ENCODE data around the gene SLC39A9.
A peak's percentile ranks its signal among the peaks of the same experiment; 100 is the strongest.

SLC39A9 gene

DNA sequence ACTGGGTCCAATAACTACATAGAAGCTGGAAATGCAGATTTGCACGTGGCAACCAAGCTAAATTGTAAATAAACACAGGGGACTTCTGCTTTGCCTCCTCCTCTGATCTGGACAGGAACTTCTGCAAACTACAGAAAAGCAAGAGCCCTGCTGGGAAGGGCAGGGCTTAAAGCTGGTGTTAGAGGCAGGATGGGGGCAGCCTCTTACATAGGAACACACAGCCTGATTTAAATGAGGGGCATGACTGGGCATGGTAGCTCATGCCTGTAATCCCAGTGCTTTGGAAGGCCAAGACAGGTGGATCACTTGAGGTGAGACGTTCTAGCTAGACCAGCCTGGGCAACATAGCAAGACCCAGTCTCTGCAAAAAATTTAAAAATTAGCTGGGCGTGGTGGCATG, 47.1 kb upstream of the SLC39A9 start:
- no peak overlapping the region for H3K4me3 ChIP-seq (ENCODE audit: low read depth, low read length)
- TF ChIP-seq GLIS2 (tag by site-specific recombination; IDR thresholded peaks at IDR 0.05) = no peak
- no peak for TF ChIP-seq ZNF132 (tag by site-specific recombination; IDR thresholded peaks at IDR 0.05; ENCODE audit: borderline replicate concordance)
- TF ChIP-seq, protein P1, sequence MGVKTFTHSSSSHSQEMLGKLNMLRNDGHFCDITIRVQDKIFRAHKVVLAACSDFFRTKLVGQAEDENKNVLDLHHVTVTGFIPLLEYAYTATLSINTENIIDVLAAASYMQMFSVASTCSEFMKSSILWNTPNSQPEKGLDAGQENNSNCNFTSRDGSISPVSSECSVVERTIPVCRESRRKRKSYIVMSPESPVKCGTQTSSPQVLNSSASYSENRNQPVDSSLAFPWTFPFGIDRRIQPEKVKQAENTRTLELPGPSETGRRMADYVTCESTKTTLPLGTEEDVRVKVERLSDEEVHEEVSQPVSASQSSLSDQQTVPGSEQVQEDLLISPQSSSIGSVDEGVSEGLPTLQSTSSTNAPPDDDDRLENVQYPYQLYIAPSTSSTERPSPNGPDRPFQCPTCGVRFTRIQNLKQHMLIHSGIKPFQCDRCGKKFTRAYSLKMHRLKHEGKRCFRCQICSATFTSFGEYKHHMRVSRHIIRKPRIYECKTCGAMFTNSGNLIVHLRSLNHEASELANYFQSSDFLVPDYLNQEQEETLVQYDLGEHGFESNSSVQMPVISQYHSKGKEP (tag by site-specific recombination; IDR thresholded peaks at IDR 0.05) = no peak
- TF ChIP-seq ZNF561 (tag by site-specific recombination; IDR thresholded peaks at IDR 0.05; ENCODE audit: borderline replicate concordance) = no peak
- TF ChIP-seq ZNF121 (tag by site-specific recombination; IDR thresholded peaks at IDR 0.05) = peak; percentile 50; the same call in 1 of the 2 replicates
- no peak for TF ChIP-seq ZNF791 (tag by site-specific recombination; IDR thresholded peaks at IDR 0.05)
- no peak for TF ChIP-seq HOXC10 (CRISPR knock-in tag; IDR thresholded peaks at IDR 0.05)
- H3K4me1 ChIP-seq (ENCODE audit: control insufficient read depth, insufficient read depth, low read length) = no peaks in the 10 kb centered on the region
- H3K27ac ChIP-seq (ENCODE audit: extremely low read depth, low read depth, low read length) = no peak overlapping the region
- CTCF ChIA-PET = interaction anchor here (1.1 to 1.2 kb wide), 2 partner anchors 108 to 124 kb away, joined by 3 to 4 read pairs; no protein-coding TSS in a partner anchor
- peaks cover 0 to 9% of the 10 kb centered on the region in 2 experiments; a peak in 1 of 3 replicates for H3K36me3 ChIP-seq (ENCODE audit: control insufficient read depth in 2 of 2, insufficient read depth in 1 of 2, low read length in 2 of 2)
- H3K9me3 ChIP-seq (ENCODE audit: control insufficient read depth, insufficient read depth, low read depth, low read length) = no peaks in the 10 kb centered on the region
- POLR2A ChIA-PET = no interaction called here

DNA sequence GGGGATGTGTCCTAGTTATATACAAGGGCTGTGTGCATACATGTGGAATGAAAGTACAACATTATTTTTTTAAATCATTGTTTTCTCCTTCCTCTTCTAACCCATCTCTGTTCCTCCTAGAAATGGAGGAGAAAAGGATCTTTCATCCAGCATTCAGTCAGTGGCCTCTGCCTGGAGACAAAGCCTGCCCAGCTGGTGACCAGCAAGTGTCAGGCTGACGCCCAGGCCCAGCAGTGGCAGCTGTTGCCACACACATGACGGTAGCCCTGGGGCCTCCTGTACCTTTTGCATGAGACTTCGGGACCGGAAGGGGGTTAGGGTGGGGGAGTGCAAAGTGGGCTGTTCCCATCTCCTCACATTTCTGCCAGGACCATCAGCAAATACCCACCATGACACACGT, 46.6 kb upstream of the SLC39A9 start:
- TF ChIP-seq ZNF132 (tag by site-specific recombination; IDR thresholded peaks at IDR 0.05; ENCODE audit: borderline replicate concordance) (no peak), ZNF792 (tag by site-specific recombination; IDR thresholded peaks at IDR 0.05) (no peak), ZIC2 (tag by site-specific recombination; IDR thresholded peaks at IDR 0.05) (no peak), ZNF274 (IDR thresholded peaks at IDR 0.05; ENCODE audit: low read length) (no peak), ZNF274 (tag by site-specific recombination; IDR thresholded peaks at IDR 0.05; ENCODE audit: borderline replicate concordance) (no peak)
- TF ChIP-seq, protein P2, sequence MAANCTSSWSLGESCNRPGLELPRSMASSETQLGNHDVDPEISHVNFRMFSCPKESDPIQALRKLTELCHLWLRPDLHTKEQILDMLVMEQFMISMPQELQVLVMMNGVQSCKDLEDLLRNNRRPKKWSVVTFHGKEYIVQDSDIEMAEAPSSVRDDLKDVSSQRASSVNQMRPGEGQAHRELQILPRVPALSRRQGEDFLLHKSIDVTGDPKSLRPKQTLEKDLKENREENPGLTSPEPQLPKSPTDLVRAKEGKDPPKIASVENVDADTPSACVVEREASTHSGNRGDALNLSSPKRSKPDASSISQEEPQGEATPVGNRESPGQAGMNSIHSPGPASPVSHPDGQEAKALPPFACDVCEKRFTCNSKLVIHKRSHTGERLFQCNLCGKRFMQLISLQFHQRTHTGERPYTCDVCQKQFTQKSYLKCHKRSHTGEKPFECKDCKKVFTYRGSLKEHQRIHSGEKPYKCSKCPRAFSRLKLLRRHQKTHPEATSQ (tag by site-specific recombination; IDR thresholded peaks at IDR 0.05) = no peak
- no peak overlapping the region for H3K27ac ChIP-seq (ENCODE audit: extremely low read depth, low read depth, low read length)
- H3K4me3 ChIP-seq (ENCODE audit: low read depth, low read length) = no peak overlapping the region
- CTCF ChIA-PET = interaction anchor here (1.1 kb wide), 1 partner anchor 109 kb away, joined by 4 read pairs; no protein-coding TSS in a partner anchor
- peaks cover 0 to 9% of the 10 kb centered on the region in 2 experiments; a peak in 1 of 3 replicates for H3K36me3 ChIP-seq (ENCODE audit: control insufficient read depth in 2 of 2, insufficient read depth in 1 of 2, low read length in 2 of 2)
- H3K9me3 ChIP-seq (ENCODE audit: control insufficient read depth, insufficient read depth, low read depth, low read length) = no peaks in the 10 kb centered on the region
- POLR2A ChIA-PET = no interaction called here
- H3K4me1 ChIP-seq (ENCODE audit: control insufficient read depth, insufficient read depth, low read length) = no peaks in the 10 kb centered on the region

DNA sequence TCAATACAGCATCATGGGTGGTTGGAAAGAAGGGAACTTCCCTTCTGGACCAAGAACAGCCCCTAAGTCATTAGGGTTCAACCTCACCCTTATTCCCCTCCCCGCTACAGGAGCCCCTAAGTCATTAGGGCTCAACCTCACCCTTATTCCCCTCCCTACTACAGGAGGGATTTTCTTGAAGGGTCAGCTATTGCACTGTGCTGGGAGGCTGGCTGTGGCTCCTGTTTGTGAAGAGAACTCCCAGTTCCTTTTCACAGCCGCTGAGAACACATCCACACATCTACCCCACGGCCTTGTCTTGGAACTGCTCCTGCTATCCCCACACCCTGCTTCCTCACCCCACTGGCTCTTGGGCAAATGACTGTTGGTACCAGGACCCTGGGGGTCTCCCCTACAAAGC, 45.3 kb upstream of the SLC39A9 start:
- Histone ChIP-seq H3K9me3 (ENCODE audit: control insufficient read depth, insufficient read depth, low read depth, low read length) (no peaks in the 10 kb centered on the region), H3K36me3 (ENCODE audit: control insufficient read depth in 2 of 2, insufficient read depth in 1 of 2, low read length in 2 of 2) (peaks cover 0 to 5% of the 10 kb centered on the region in 2 experiments; a peak in 1 of 3 replicates), H3K4me3 (ENCODE audit: low read depth, low read length) (no peak overlapping the region), H3K4me1 (ENCODE audit: control insufficient read depth, insufficient read depth, low read length) (0 out of 2 replicates have a peak, but pooled peaks cover 2% of the 10 kb centered on the region), H3K27ac (ENCODE audit: extremely low read depth, low read depth, low read length) (no peak overlapping the region)
- TF ChIP-seq, protein P3, sequence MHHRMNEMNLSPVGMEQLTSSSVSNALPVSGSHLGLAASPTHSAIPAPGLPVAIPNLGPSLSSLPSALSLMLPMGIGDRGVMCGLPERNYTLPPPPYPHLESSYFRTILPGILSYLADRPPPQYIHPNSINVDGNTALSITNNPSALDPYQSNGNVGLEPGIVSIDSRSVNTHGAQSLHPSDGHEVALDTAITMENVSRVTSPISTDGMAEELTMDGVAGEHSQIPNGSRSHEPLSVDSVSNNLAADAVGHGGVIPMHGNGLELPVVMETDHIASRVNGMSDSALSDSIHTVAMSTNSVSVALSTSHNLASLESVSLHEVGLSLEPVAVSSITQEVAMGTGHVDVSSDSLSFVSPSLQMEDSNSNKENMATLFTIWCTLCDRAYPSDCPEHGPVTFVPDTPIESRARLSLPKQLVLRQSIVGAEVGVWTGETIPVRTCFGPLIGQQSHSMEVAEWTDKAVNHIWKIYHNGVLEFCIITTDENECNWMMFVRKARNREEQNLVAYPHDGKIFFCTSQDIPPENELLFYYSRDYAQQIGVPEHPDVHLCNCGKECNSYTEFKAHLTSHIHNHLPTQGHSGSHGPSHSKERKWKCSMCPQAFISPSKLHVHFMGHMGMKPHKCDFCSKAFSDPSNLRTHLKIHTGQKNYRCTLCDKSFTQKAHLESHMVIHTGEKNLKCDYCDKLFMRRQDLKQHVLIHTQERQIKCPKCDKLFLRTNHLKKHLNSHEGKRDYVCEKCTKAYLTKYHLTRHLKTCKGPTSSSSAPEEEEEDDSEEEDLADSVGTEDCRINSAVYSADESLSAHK (tag by site-specific recombination; IDR thresholded peaks at IDR 0.05) = no peak
- TF ChIP-seq ZNF366 (tag by site-specific recombination; conservative IDR thresholded peaks at IDR 0.05) = no peak
- TF ChIP-seq ZFP41 (tag by site-specific recombination; IDR thresholded peaks at IDR 0.05; ENCODE audit: borderline replicate concordance) = no peak
- no peak for TF ChIP-seq ZEB2 (tag by site-specific recombination; IDR thresholded peaks at IDR 0.05)
- no peak for TF ChIP-seq GLIS2 (tag by site-specific recombination; IDR thresholded peaks at IDR 0.05)
- TF ChIP-seq ZNF521 (tag by site-specific recombination; IDR thresholded peaks at IDR 0.05) = no peak
- TF ChIP-seq, protein P4, sequence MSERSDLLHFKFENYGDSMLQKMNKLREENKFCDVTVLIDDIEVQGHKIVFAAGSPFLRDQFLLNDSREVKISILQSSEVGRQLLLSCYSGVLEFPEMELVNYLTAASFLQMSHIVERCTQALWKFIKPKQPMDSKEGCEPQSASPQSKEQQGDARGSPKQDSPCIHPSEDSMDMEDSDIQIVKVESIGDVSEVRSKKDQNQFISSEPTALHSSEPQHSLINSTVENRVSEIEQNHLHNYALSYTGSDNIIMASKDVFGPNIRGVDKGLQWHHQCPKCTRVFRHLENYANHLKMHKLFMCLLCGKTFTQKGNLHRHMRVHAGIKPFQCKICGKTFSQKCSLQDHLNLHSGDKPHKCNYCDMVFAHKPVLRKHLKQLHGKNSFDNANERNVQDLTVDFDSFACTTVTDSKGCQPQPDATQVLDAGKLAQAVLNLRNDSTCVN (tag by site-specific recombination; optimal IDR thresholded peaks at IDR 0.05) = no peak
- no peak for TF ChIP-seq HOXC10 (CRISPR knock-in tag; IDR thresholded peaks at IDR 0.05)
- no peak for TF ChIP-seq ZBTB20 (tag by site-specific recombination; IDR thresholded peaks at IDR 0.05)
- no peak for TF ChIP-seq ZNF560 (tag by site-specific recombination; IDR thresholded peaks at IDR 0.05; ENCODE audit: borderline replicate concordance)
- TF ChIP-seq, protein P5, sequence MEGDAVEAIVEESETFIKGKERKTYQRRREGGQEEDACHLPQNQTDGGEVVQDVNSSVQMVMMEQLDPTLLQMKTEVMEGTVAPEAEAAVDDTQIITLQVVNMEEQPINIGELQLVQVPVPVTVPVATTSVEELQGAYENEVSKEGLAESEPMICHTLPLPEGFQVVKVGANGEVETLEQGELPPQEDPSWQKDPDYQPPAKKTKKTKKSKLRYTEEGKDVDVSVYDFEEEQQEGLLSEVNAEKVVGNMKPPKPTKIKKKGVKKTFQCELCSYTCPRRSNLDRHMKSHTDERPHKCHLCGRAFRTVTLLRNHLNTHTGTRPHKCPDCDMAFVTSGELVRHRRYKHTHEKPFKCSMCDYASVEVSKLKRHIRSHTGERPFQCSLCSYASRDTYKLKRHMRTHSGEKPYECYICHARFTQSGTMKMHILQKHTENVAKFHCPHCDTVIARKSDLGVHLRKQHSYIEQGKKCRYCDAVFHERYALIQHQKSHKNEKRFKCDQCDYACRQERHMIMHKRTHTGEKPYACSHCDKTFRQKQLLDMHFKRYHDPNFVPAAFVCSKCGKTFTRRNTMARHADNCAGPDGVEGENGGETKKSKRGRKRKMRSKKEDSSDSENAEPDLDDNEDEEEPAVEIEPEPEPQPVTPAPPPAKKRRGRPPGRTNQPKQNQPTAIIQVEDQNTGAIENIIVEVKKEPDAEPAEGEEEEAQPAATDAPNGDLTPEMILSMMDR (tag by site-specific recombination; IDR thresholded peaks at IDR 0.05) = no peak
- no peak for TF ChIP-seq ZNF10 (tag by site-specific recombination; IDR thresholded peaks at IDR 0.05)
- no peak for TF ChIP-seq ZNF561 (tag by site-specific recombination; IDR thresholded peaks at IDR 0.05; ENCODE audit: borderline replicate concordance)
- no peak for TF ChIP-seq ZNF654 (tag by site-specific recombination; IDR thresholded peaks at IDR 0.05; ENCODE audit: low read depth)
- ChIA-PET CTCF (no interaction called here), POLR2A (no interaction called here)

Measured in HEK293 (cell line).